ENCODE data around the gene DNAJC24. TPM values are rescaled to one million over a fixed set of nuclear protein-coding genes. Genes with fewer than 3 reads are reported as not detected.

The DNAJC24 gene
- total RNA-seq, 2 donors from 2014 or later = 18.7 to 20.7 TPM

- Histone ChIP-seq H3K4me1 (ENCODE audit: control insufficient read depth in 1 of 2, low read depth in 2 of 2) (no peaks in the 10 kb centered on the region), H3K36me3 (no peaks in the 10 kb centered on the region), H3K27ac (no peak overlapping the region), H3K27me3 (replicated peaks; ENCODE audit: insufficient read depth) (no peaks in the 10 kb centered on the region), H3K9me3 (no peaks in the 10 kb centered on the region), H3K4me3 (no peak overlapping the region)
- TF ChIP-seq CTCF (IDR thresholded peaks at IDR 0.05) = no peak
- DNase-seq (ENCODE audit: low spot score) = no peak
- ATAC-seq (ENCODE audit: insufficient number of reproducible peaks, low FRiP score, low read depth) = no peak
Observed at GRCh38 chr11:31355131-31355530, 14.5 kb upstream of the DNAJC24 start.

- H3K9me3 ChIP-seq = no peaks in the 10 kb centered on the region
- DNase-seq (ENCODE audit: low spot score) (no peak), ATAC-seq (ENCODE audit: insufficient number of reproducible peaks, low FRiP score, low read depth) (no peak)
- H3K27ac ChIP-seq = no peak overlapping the region
- no peaks in the 10 kb centered on the region for H3K36me3 ChIP-seq
- H3K4me3 ChIP-seq = no peak overlapping the region
- no peaks in the 10 kb centered on the region for H3K4me1 ChIP-seq (ENCODE audit: control insufficient read depth in 1 of 2, low read depth in 2 of 2)
- H3K27me3 ChIP-seq (replicated peaks; ENCODE audit: insufficient read depth) = no peaks in the 10 kb centered on the region
- TF ChIP-seq CTCF (IDR thresholded peaks at IDR 0.05) = no peak
Observed at GRCh38 chr11:31355817-31356216, 13.8 kb upstream of the DNAJC24 start.

- TF ChIP-seq CTCF (IDR thresholded peaks at IDR 0.05) = no peak
- H3K4me3 ChIP-seq = no peak overlapping the region
- H3K27ac ChIP-seq = no peak overlapping the region
- H3K4me1 ChIP-seq (ENCODE audit: control insufficient read depth in 1 of 2, low read depth in 2 of 2) = no peaks in the 10 kb centered on the region
- H3K36me3 ChIP-seq = no peaks in the 10 kb centered on the region
- ATAC-seq (ENCODE audit: insufficient number of reproducible peaks, low FRiP score, low read depth) (no peak), DNase-seq (ENCODE audit: low spot score) (no peak)
- H3K27me3 ChIP-seq (replicated peaks; ENCODE audit: insufficient read depth) = no peaks in the 10 kb centered on the region
- H3K9me3 ChIP-seq = no peaks in the 10 kb centered on the region
Observed at GRCh38 chr11:31361743-31362142, 7.9 kb upstream of the DNAJC24 start.

GRCh38 chr11:31366795-31367194, 2.9 kb upstream of the DNAJC24 start:
- DNase-seq (ENCODE audit: low spot score) (no peak), ATAC-seq (ENCODE audit: insufficient number of reproducible peaks, low FRiP score, low read depth) (no peak)
- no peak for TF ChIP-seq CTCF (IDR thresholded peaks at IDR 0.05)
- Histone ChIP-seq H3K27me3 (replicated peaks; ENCODE audit: insufficient read depth) (no peaks in the 10 kb centered on the region), H3K4me3 (no peak overlapping the region), H3K9me3 (no peaks in the 10 kb centered on the region), H3K36me3 (no peaks in the 10 kb centered on the region), H3K4me1 (ENCODE audit: control insufficient read depth in 1 of 2, low read depth in 2 of 2) (peaks cover 8 to 9% of the 10 kb centered on the region in 2 donors), H3K27ac (no peak overlapping the region)

GRCh38 chr11:31375879-31376278, 6.2 kb downstream of the DNAJC24 start:
- DNase-seq (ENCODE audit: low spot score) = no peak
- Histone ChIP-seq H3K4me1 (ENCODE audit: control insufficient read depth in 1 of 2, low read depth in 2 of 2) (peaks cover under 1% of the 10 kb centered on the region in 2 donors), H3K9me3 (no peaks in the 10 kb centered on the region), H3K27ac (no peak overlapping the region), H3K27me3 (replicated peaks; ENCODE audit: insufficient read depth) (no peaks in the 10 kb centered on the region), H3K36me3 (no peaks in the 10 kb centered on the region), H3K4me3 (no peak overlapping the region)
- no peak for TF ChIP-seq CTCF (IDR thresholded peaks at IDR 0.05)
- ATAC-seq (ENCODE audit: insufficient number of reproducible peaks, low FRiP score, low read depth) = no peak

All from thoracic aorta (tissue), 2 donors.